ENCODE data around the gene SPHKAP. TPM values are rescaled to one million over a fixed set of nuclear protein-coding genes. Genes with fewer than 3 reads are reported as not detected.

SPHKAP gene
- total RNA-seq, 1 donor from 2014 or later: not detected

DNA sequence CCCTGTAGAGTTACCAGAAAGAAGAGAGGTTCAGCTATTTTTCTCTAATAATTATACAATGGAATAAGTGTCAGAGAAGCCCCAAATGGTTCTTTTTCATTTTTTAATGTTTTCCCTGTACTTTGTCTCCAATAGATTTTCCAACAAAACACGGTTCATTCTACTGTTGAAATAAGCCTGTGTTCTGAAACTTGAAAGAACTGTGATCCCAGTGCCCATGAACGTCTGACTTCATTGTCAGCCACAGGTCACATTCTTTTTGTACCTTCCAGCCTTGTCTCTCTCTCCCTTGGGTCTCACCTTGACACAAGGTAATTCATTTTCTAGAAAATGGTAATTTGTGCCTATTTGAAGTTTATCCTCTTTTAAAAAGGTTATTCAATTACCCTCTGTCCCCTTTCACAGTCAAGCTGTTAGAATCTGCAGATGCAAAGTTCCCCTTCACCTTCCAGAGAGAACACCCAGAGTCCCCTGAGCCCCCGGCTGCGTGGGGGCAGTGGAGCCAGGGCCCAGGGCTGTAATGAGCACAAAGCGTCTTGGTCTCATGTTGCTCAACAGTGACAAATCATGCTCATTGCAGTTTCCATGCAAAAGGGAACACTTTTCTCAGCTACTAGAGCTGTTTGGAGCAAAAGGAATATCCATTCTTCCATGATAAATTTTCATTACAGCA is 115.2 kb downstream of the SPHKAP start:
- Mint-ChIP-seq H3K36me3 (ENCODE audit: low read depth) (no peaks in the 10 kb centered on the region), H3K27me3 (ENCODE audit: low read depth) (peaks cover 2% of the 10 kb centered on the region), H3K9me3 (no peaks in the 10 kb centered on the region), H3K4me1 (no peaks in the 10 kb centered on the region), H3K27ac (ENCODE audit: unreplicated experiment) (no peak overlapping the region), H3K4me3 (no peak overlapping the region)
- no peak for DNase-seq (ENCODE audit: low read depth, low spot score)
- TF ChIP-seq, protein P1, sequence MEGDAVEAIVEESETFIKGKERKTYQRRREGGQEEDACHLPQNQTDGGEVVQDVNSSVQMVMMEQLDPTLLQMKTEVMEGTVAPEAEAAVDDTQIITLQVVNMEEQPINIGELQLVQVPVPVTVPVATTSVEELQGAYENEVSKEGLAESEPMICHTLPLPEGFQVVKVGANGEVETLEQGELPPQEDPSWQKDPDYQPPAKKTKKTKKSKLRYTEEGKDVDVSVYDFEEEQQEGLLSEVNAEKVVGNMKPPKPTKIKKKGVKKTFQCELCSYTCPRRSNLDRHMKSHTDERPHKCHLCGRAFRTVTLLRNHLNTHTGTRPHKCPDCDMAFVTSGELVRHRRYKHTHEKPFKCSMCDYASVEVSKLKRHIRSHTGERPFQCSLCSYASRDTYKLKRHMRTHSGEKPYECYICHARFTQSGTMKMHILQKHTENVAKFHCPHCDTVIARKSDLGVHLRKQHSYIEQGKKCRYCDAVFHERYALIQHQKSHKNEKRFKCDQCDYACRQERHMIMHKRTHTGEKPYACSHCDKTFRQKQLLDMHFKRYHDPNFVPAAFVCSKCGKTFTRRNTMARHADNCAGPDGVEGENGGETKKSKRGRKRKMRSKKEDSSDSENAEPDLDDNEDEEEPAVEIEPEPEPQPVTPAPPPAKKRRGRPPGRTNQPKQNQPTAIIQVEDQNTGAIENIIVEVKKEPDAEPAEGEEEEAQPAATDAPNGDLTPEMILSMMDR (conservative IDR thresholded peaks at IDR 0.05): no peak

DNA sequence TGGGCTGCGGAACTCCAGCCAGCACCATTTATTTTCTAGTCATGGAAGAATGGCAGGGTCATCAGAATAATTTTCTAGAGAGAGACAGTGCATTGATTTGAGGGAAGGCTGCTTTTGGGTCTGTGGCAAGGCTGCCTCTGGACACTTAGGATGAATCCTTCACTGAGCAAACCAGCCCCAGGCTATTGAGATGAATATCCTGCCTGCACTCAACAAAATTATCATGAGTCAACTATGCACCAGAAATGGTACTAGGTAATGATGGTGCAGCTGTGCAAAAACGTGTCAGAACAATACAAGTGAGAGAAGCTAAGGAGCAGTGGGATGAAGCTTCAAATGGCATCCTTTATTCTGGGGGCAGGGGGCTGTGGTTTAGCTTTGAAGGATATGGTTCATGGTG is 115.8 kb downstream of the SPHKAP start:
- H3K27me3 Mint-ChIP-seq (ENCODE audit: low read depth): peaks cover 2% of the 10 kb centered on the region
- H3K27ac Mint-ChIP-seq (ENCODE audit: unreplicated experiment): no peak overlapping the region
- no peaks in the 10 kb centered on the region for H3K9me3 Mint-ChIP-seq
- no peaks in the 10 kb centered on the region for H3K4me1 Mint-ChIP-seq
- TF ChIP-seq, protein P1 (conservative IDR thresholded peaks at IDR 0.05): no peak
- no peak for DNase-seq (ENCODE audit: low read depth, low spot score)
- H3K36me3 Mint-ChIP-seq (ENCODE audit: low read depth): no peaks in the 10 kb centered on the region
- H3K4me3 Mint-ChIP-seq: no peak overlapping the region

DNA sequence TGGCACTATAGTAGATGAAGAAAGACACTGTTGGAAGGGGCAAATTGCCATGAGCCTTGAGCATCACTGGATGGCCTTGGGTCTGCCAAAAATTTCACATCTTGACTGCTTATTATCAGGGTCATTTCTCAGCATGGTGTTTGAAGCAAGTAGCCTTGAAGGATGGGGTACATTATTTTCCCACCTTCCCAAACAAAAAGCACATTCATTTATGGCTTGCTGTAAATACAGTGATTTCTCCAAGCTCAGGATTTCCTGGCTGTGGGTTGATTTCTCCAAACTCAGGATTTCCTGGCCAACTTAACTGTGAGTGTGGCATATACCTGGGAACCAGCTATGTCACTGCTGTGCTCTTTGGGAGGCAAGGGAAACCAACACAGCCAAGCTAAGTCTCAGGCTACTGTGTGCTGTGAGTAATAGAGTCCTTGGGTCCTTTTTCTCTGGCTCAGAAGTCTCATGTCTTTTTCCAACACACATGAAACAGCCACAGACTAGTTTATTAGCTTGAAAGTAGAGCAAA is 116.6 kb downstream of the SPHKAP start:
- no peaks in the 10 kb centered on the region for H3K36me3 Mint-ChIP-seq (ENCODE audit: low read depth)
- H3K4me1 Mint-ChIP-seq: no peaks in the 10 kb centered on the region
- no peak overlapping the region for H3K4me3 Mint-ChIP-seq
- no peaks in the 10 kb centered on the region for H3K9me3 Mint-ChIP-seq
- TF ChIP-seq, protein P1 (conservative IDR thresholded peaks at IDR 0.05): no peak
- DNase-seq (ENCODE audit: low read depth, low spot score): no peak
- H3K27me3 Mint-ChIP-seq (ENCODE audit: low read depth): peaks cover 2% of the 10 kb centered on the region
- no peak overlapping the region for H3K27ac Mint-ChIP-seq (ENCODE audit: unreplicated experiment)

DNA sequence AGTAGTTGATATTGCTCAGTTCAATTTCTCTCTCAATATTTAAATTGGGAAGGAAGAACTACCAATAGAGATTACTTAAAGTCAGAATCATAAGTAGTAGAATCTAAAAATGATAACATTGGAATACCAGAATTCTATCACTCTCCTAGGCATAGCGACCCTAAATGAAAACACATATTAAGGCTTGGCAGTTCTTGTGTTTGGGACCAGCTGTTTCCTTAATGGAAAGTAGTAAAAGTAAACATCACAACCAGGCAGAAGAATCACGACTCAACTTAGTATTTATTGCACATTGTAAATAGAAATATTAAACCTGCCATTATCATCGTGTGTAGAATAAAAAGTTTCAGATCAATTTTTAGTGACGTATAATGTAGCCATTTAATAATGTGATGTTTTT is 117.5 kb downstream of the SPHKAP start:
- Mint-ChIP-seq H3K27ac (ENCODE audit: unreplicated experiment) (no peak overlapping the region), H3K4me1 (no peaks in the 10 kb centered on the region), H3K9me3 (no peaks in the 10 kb centered on the region), H3K4me3 (no peak overlapping the region), H3K36me3 (ENCODE audit: low read depth) (no peaks in the 10 kb centered on the region), H3K27me3 (ENCODE audit: low read depth) (peaks cover 2% of the 10 kb centered on the region)
- DNase-seq (ENCODE audit: low read depth, low spot score): no peak
- TF ChIP-seq, protein P1 (conservative IDR thresholded peaks at IDR 0.05): no peak

- peaks cover 2% of the 10 kb centered on the region for H3K27me3 Mint-ChIP-seq (ENCODE audit: low read depth)
- no peaks in the 10 kb centered on the region for H3K36me3 Mint-ChIP-seq (ENCODE audit: low read depth)
- no peak for DNase-seq (ENCODE audit: low read depth, low spot score)
- no peaks in the 10 kb centered on the region for H3K4me1 Mint-ChIP-seq
- TF ChIP-seq, protein P1 (conservative IDR thresholded peaks at IDR 0.05): no peak
- H3K9me3 Mint-ChIP-seq: no peaks in the 10 kb centered on the region
- no peak overlapping the region for H3K4me3 Mint-ChIP-seq
- H3K27ac Mint-ChIP-seq (ENCODE audit: unreplicated experiment): no peak overlapping the region
These were observed 117.9 kb downstream of the SPHKAP start for GRCh38 chr2:228063558-228063957.

Measured in neural crest cell (in vitro differentiated cells).